ENCODE data around the gene ACYP2. TPM values are rescaled to one million over a fixed set of nuclear protein-coding genes. Genes with fewer than 3 reads are reported as not detected.
A peak's percentile ranks its signal among the peaks of the same experiment; 100 is the strongest.
"Not testable (repeated sequence)": the region's sequence is repeated elsewhere in the genome, so short reads cannot be mapped to it uniquely, and the experiment has no call there.

The ACYP2 gene
- total RNA-seq, 1 experiment from 2014 or later, result 19.2 TPM

DNA sequence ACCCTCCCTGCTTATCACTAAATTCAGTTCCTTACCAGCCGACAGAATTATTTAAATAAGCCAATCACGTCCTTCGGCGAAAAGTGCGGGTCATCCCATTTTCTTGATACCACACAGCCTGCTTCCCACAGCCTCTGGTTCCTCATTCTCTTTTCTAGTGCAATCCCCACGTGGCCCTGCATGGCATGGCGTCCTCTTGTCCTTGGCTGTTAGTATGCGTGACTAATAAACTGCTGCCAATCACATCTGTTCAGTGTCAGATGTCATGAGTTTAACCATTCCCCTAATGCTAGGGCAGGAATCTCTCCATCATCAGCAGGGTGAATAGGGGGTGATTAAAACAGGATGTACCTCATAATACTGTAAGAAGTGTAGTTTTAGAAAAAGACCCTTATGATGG lies 203.4 kb downstream of the ACYP2 start:
- peak; percentile 10 for DNase-seq (ENCODE audit: low read depth)

DNA sequence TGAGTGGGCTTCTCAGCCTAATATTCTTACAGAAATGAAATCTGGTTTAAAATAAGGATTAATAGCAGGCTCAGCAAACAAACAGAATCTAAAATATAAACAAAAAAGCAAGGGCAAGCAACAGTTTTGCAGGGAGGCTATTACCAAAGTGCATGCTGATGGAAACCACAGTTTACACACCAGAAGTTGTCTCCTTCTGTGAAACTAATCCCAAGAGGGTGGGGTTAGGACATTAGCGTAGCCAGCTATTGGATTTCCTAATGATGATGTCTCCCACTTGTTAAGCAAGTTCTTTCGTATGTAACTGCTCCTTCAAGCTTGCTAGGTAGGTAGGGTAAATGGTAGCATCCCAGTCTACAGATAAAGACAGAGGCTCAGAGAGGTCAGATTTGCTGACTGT lies 205.6 kb downstream of the ACYP2 start:
- DNase-seq (ENCODE audit: low read depth), result no peak

GRCh38 chr2:54324517-54324916 lies 209.1 kb downstream of the ACYP2 start:
- DNase-seq (ENCODE audit: low read depth), result not testable (repeated sequence)

GRCh38 chr2:54325148-54325547 lies 209.7 kb downstream of the ACYP2 start:
- DNase-seq (ENCODE audit: low read depth), result no peak

GRCh38 chr2:54329482-54330161 lies 214.2 kb downstream of the ACYP2 start:
- DNase-seq (ENCODE audit: low read depth), result peak; percentile 4

DNA sequence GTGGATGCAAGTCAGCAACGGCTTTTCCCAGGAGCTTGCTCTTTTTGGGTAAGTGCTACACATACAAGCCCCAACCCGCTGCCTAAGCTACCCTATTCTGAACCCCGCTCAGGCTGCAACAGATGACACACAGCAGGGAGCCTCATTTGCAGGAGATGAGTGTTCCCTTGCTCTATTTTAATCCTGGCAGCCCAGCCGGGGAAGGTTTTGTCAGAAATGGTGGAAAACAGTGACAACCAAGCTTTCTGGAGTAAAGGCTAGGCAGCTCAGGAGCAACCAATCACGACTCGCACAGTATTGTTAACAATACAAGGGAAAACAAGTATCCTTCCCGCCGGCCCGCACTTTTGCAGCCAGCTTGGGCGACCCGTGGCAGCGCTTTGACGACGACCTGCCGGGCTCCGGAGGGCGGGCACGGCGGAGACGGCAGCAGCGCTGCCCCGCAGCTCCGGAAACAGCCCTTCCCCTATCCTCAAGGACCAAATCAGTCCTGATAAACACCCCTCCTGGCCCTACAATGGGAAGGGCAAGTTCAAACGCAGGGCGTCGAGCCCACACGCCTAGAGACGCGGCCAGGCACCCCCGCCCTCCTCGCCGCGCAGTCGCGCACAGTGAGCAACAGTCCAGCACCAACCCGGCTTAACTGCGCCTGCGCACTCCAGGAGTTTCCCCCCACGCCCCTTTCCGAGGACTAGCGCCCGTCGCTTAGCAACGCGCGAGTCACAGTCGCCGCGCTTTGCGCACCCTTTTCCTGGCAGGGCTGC lies 214.9 kb downstream of the ACYP2 start:
- peak; percentile 97 for DNase-seq (ENCODE audit: low read depth)

DNA sequence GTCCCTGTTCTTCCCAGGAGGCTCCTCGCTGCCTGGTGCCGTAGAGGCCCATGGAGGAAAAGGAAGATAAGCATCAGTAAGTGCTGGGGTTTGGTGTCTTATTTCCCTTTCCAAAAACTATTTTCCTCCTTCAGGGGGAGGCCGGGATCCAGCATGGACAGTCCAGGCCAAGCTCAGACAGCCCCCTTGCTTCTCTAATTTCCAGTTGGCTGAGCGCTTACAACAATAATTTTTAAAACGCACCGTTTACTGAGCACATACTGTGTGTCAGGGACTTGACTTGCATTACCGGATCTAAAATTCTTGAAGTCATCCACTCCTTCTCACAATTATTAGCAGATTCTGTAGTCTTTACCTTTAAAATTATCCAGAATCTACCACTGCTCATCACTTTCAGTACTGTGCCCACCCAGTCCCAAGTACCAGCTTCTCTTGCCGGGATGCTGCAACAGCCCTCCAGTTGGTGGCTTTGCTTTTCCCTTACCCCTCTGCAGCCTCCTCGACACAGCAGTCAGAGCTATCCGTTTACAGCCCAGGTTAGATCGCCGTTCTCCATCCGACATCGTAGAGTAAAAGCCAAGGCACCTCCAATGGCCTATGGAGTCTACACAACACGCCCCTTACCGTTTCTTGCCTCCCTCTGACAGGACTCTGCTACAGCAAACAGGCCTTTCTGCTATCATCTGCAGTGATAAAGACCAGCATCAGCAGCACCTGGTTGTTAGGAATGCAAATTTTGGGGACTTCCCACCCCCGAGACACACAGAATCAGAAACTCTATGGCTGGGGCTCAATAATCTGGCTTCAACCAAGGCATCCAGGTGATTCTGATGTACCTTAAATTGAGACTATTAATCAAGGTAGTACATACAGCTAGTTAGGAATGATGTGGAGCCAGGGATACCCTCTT lies 215.8 kb downstream of the ACYP2 start:
- no peak for DNase-seq (ENCODE audit: low read depth)

- DNase-seq (ENCODE audit: low read depth), result no peak
Observed at GRCh38 chr2:54332386-54332785, 217.0 kb downstream of the ACYP2 start.

DNA sequence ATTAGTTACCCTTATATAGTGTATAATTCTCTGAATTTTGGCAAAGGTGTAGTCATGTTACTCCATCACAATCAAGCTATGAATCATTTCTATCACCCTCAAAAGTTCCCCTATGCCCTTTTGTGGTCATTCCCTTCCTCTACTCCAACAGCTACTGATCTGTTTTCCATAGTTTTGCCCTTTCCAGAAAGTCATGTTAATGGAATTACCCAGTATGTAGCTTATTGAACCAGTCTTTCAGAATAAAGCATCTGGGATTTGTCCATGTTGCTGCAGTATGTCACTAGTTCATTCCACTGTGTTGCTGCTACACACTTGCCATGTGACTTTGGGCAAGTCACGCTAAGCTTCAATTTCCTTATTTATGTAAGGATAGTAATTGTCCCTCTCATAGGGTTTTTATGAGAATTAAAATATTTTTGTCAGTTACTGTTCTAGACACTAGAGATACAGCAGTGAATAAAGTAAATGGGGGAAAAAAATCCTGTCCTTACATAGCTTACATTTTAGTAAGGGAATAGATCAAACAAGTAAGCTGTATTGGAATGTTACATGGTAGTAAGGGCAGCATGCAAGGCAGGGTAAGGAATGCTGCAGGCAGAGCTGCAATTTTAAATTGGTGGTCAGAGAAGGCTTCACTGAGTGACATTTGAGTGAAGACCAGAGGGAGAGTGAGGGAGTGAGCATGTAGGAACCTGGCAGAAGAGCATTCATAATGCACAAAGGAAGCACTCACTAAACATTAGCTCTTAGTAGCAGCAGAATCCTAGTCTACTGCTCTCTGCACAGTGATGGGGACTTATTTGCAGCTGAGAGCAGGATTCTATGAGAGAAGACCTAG lies 220.9 kb downstream of the ACYP2 start:
- peak; percentile 65 for DNase-seq (ENCODE audit: low read depth)

- DNase-seq (ENCODE audit: low read depth), result no peak
Observed at GRCh38 chr2:54336977-54337255, 221.5 kb downstream of the ACYP2 start.

- DNase-seq (ENCODE audit: low read depth), result peak; percentile 37
Observed at GRCh38 chr2:54341656-54342055, 226.2 kb downstream of the ACYP2 start.

DNA sequence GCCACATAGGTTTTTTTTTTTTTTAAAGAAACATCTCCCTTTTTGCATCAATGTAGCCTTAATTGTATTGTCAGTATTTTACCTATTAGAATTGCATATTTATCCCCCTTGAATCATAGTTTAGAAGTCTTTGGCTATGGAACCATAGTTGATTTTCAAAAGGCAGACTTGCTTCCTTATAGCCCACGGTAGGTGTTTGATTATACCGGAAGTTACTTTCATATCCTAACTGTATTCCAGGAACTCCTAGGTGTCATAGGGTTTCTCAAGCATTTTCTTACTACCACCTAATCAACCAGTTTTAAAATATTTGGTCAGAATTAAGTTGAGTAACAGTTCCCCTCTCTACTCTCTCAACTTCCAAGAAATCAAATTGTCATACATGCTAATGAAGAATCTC lies 227.2 kb downstream of the ACYP2 start:
- DNase-seq (ENCODE audit: low read depth), result no peak

DNA sequence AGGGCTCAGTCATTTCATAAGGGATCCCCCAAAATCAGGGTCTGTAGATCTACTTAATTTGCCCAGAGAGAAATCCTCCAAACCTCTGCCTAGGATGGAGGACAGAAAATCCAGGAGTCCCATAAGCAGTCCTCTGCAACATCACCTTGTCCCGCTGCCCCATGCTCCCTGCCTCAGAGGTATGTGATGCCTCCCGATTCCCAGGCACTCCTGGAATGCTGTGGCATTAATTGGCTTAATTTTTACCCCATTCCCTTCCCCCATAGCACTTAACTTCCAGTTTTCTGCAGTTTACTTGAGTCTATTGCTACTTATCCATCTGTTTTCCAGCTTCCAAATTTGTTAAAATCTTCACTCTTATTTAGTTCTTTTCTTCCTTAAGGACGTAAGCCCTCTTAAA lies 232.2 kb downstream of the ACYP2 start:
- no peak for DNase-seq (ENCODE audit: low read depth)

DNA sequence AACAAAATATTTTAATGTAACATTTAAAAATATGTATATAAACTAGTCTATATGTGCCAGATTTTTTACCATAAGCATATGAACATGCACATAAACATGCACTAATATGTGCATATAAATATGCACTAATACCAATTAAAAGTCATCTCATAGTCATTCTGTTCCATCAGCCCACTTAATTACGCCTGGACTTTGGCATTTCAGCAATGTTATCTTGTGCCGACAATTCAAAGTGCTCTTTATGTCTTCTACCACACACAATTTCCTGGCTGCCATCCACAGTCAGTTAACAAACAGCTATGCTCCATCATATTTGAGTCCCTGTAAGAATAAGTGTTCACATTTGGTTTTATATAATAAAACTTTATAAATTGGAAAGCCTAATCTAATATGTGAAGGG lies 233.2 kb downstream of the ACYP2 start:
- peak; percentile 32 for DNase-seq (ENCODE audit: low read depth)

- DNase-seq (ENCODE audit: low read depth), result no peak
Observed at GRCh38 chr2:54350426-54350825, 235.0 kb downstream of the ACYP2 start.

DNA sequence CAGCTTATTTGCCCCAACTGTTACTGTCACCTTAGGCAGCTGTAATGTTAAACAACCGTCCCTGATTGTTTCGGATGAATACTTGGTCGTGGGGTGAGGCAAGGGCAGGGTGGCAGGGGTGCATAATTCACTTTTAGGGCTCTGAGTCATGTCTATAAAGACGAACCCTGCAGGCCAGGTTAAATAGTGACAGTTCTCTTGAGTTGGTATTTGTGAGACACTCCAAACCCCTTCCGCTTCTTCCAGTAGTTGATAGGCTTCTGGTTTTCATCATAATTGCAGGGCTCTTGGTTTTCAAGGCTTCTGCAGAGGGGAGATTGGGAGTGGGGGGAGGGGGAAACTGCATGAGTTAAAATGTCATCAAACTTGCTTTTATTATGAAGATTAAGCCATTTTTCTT lies 237.8 kb downstream of the ACYP2 start:
- DNase-seq (ENCODE audit: low read depth), result no peak

Other genes with a start within 250 kb of the ACYP2 start
- 37.4 and 40.0 TPM in 2 replicates for gene PSME4, start 144.6 kb upstream of the ACYP2 start, total RNA-seq (2014; rRNA removed; shearing (Covaris generic))
- not detected in 2 replicates for gene TSPYL6, start 140.6 kb downstream of the ACYP2 start, total RNA-seq (2014; rRNA removed; shearing (Covaris generic))

Measured in RPMI7951 (cell line).